T47D (cell line): ENCODE results near the gene CLTCL1.

ENCODE experiments used
- DNase-seq, 2 experiments: peaks; one replicate each; pipeline versions ENCODE4 v3.0.0 to v3.0.0-alpha.2; 2011 to 2012; ENCODE audit warnings: low read depth in 1 of 2, low spot score in 1 of 2
- JUND ChIP-seq: IDR thresholded peaks from 2 replicates; pipeline ENCODE4 v1.6.1; 2012; ENCODE audit warnings: low read depth
- in situ Hi-C: cut with HindIII; loops from 2 replicates; pipeline ENCODE4 v1.10.0; 2016; ENCODE audit warnings: low sequenced_read_pairs, low pct_unique_long_range_greater_than_20kb

The CLTCL1 gene

DNA sequence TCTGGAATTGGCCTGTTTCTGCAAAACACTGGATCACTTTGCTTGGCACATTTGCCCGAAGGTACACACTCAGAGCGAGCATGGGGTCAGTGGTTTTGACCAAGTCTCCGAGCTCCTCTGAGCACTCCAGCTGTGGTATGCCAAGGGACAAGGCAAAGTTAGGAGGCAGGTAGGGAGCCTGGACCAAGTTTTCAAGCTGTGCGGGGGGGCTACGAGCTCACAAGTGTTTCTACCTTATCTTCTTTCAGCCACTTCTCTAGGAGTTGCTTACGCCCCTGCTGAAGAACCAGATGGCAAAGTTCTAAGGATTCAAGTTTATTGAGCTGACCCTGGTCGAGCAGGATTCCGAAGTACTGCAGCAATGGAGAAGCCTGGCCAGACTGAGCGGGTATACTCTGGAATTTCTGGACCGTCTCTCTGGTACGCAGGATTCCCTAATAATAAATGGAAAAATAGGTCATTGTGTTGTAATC, 58.3 kb downstream of the CLTCL1 start:
- DNase-seq, result no peak
- no peak for TF ChIP-seq JUND
- in situ Hi-C loops, result no loop called here

DNA sequence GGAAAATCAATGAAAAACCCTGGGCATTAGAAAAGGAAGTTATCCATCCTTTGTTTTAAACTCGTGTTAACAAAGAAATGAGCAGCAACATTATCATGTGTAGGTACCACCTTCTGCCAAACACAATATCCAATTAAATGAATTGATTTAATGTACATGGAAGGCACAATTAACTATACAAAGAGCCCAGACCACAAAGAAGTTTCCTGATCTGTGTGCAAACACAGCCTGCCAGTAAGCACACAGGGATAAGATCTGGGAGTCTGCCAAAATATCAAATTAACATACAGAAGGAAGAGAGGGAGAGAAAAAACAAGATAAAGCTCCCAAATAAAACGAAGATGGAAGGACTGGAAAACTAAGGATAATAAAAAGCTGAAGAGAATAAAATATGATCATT, 58.9 kb downstream of the CLTCL1 start:
- in situ Hi-C loops, result no loop called here
- peak in 1 of 2 experiments; percentile 2 for DNase-seq
- TF ChIP-seq JUND, result no peak

DNA sequence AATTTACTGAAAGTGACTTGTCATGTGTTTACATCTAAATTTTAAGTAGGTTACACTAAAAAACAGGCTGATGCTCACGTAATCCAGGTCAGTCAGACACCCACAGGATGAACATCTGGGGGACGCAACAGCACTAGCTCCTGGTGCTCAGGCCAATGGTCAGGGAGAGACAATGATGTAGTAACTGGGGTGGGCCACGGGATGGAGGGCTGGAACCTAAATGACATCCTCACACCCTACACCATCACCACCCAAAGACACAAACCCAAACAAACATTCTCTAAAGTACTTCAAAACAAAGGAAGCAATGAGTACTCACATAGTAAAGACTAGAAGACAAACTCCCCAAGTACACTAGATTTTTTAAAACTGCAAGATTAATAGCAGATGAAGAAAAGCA, 59.5 kb downstream of the CLTCL1 start:
- TF ChIP-seq JUND, result no peak
- DNase-seq, result no peak
- in situ Hi-C loops, result no loop called here

GRCh38 chr22:19229600-19229999, 61.9 kb downstream of the CLTCL1 start:
- no peak for TF ChIP-seq JUND
- in situ Hi-C loops, result no loop called here
- DNase-seq, result no peak

DNA sequence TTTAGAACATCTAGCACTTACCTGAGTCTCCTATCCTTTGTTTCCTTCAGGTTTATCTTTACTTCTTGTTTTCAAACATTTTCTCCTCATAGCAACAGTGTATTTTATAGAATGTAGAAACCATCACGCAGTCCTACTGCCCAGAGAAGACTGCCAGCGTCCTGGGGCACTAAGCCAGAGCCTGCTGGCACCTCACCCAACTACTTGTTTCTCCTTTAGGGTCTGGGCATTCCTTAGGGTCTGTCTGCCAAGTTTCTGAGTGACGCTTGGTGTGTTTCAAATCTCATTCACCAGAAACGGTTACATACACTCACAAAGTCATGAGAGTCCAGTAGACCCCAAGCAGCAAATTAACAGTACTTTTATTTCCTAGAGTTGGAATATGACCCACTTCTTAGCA, 63.3 kb downstream of the CLTCL1 start:
- in situ Hi-C loops, result no loop called here
- no peak for DNase-seq
- TF ChIP-seq JUND, result no peak

DNA sequence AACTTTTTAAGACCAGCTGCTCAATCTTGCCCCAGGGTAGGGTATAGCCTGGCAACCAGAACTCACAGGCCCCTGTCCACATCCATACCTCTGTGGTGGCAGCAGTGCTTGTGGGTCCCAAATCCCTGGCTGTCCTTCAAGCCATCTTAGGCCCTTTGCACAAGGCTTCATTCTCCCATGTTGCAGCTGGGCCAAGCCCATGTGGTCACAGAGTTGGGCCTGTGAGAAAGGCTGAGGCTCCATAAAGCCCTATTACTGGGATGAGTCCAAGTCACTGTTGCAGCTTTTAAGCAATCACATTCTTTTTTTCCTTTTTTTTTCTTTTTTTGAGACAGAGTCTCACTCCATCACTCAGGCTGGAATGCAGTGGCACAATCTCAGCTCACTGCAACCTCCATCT, 65.1 kb downstream of the CLTCL1 start:
- in situ Hi-C loops, result no loop called here
- no peak for TF ChIP-seq JUND
- DNase-seq, result no peak

DNA sequence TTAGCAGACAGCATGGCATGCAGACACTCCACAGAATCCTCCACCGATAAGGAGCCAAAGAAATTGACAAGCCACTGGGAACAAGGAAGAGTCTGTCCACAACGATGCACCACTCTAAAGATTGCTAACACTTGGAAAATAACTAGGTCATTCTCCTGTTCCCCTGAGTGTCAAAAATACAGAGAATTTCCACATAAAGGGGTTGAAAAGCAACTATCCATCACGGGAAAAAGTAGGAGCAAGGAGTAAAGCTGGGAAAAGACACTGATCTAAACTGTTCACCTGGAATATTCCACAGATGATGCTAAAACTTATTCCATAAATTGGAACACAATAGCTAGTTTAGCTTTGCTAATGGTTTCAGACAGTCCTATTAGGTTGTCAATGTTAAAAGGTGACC, 66.0 kb downstream of the CLTCL1 start:
- DNase-seq, result no peak
- in situ Hi-C loops, result no loop called here
- no peak for TF ChIP-seq JUND

GRCh38 chr22:19224985-19225384, 66.5 kb downstream of the CLTCL1 start:
- DNase-seq, result no peak
- TF ChIP-seq JUND, result no peak
- in situ Hi-C loops, result no loop called here

GRCh38 chr22:19224557-19224956, 67.0 kb downstream of the CLTCL1 start:
- in situ Hi-C loops, result no loop called here
- no peak for DNase-seq
- TF ChIP-seq JUND, result no peak

DNA sequence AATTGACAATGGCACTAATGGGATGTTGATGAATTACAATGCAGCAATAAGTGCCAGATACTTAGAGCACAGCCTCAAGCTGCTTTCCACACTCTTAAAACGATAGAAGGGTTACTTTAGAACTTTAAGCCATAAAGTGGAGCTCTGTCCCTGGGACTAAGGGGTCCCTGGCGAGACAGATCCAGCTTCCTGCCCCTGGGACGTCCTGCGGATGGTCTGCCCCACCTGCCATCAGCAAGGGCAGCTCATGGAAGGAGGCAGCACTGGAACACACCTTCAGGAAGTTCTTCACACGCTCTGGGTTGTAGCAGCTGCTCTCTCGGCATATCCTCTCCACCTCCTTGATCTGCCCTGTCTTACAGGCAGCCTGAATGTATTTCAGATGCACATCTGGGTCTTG, 67.9 kb downstream of the CLTCL1 start:
- no peak for DNase-seq
- in situ Hi-C loops, result no loop called here
- no peak for TF ChIP-seq JUND

DNA sequence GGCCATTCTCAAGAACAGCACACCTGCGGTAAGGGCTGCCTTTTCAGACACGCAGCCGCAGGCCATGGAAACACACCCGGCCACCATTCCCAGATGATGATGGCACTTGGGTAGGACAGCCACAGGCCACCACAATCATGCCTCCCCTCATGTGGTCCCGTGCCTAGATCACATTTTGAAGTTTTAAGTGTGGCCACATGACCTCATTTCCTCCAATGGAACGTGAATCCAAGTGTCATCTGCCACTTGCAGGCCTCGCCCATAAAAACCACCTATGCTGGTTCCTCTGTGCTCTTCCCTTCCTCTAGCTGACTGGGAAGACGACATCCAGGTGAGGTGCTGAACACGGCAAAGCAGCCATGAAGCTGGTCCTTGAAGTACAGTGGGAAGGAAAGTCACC, 68.4 kb downstream of the CLTCL1 start:
- TF ChIP-seq JUND, result no peak
- in situ Hi-C loops, result no loop called here
- DNase-seq, result no peak

DNA sequence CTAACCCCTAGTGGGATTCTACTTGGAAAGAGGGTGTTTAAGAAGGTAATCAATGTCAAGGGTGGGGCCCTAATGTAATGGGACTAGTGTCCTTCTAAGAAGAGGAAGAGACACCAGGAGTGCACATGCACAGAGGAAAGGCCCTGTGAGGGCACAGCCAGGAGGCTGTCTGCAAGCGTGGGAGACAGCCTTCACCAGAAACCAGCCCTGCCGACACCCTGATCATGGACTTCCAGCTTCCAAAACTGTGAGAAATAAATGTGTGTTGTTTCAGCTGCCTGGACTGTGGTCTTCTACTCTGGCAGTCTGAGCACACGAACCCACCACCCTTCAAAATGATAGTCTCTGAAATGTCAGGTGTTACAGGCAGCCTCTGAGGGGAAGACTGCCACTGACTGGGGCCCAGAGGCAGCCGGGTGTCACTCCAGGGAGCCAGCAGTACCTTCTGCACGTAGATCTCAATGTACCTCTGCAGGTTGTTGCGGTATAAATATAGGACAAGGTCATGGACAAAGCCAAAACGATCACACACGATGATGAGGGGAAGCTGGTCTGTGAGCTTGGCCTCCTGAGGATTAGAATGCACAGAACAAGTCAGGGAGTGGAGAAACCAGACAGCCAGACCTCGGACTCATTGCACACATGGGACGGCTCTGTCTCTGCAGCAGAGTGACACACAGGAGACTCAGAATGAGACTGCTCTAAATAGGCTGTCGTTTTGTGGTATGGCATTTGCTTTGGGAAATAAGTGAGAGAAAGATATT, 69.1 kb downstream of the CLTCL1 start:
- DNase-seq, result no peak
- in situ Hi-C loops, result no loop called here
- TF ChIP-seq JUND, result no peak

DNA sequence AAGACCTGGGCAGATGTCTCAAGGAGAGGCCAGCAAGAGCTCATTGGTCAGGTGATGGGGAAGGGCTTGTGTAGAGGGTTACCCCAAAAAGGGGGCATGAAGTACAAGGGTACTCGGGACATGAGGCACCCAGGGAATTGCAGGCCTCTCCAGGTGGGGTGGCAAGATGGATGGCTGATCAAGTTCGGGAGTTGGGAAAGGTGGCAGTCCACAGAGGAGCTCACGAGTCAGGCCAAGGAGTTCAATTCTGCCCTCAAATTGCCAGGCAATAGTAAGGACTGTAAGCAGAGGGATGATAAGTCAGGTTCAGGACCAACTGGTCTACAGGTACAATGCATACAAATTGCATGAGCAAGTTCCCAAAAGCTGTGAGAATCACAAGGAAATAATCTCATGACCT, 70.7 kb downstream of the CLTCL1 start:
- no peak for DNase-seq
- in situ Hi-C loops, result no loop called here
- TF ChIP-seq JUND, result no peak
